H1 (cell line): ENCODE measurements around the gene C20orf202. TPM values are rescaled to one million over a fixed set of nuclear protein-coding genes. Genes with fewer than 3 reads are reported as not detected.

Experiments used
- CTCF ChIA-PET: fragments of 300-600 bp; sonication (Branson Sonifier 250); formaldehyde crosslinking; loops from one replicate; lab custom pipeline; 2021; ENCODE audit not compliant: partially characterized antibody; lab: Charles Lee
- POLR2A ChIA-PET: fragments of 300-600 bp; sonication (Branson Sonifier 250); formaldehyde crosslinking; loops from one replicate; lab custom pipeline; 2021; ENCODE audit warnings: inconsistent platforms; ENCODE audit not compliant: partially characterized antibody; lab: Charles Lee
- DNase-seq, 2 experiments: peaks; one replicate each; pipeline versions ENCODE4 v3.0.0 to v3.0.0-alpha.2; 2010 to 2022; ENCODE audit warnings: low spot score in 2 of 2, low read depth in 1 of 2, mixed read lengths in 1 of 2
- FAIRE-seq: peaks from 2 replicates; lab custom pipeline; 2011; peaks lifted over from hg19 to GRCh38; lab: Jason Lieb, UNC
- H2AFZ ChIP-seq: 2 replicates; pipeline ENCODE4 v1.8.1; 2012; ENCODE audit warnings: low read length, inconsistent platforms
- H2AK5ac ChIP-seq: 2 replicates; pipeline ENCODE4 v1.6.1; 2013; ENCODE audit warnings: low read depth, low read length
- H2BK120ac ChIP-seq: replicated peaks from 2 replicates; pipeline ENCODE3; 2013; ENCODE audit warnings: low read depth, low read length, inconsistent platforms
- H2BK12ac ChIP-seq: 2 replicates; pipeline ENCODE4 v1.6.1; 2013; ENCODE audit warnings: low read depth, low read length
- H2BK15ac ChIP-seq: 2 replicates; pipeline ENCODE4 v1.6.1; 2013; ENCODE audit warnings: low read length
- H2BK20ac ChIP-seq: 2 replicates; pipeline ENCODE4 v1.6.1; 2013; ENCODE audit warnings: low read length
- H2BK5ac ChIP-seq: 2 replicates; pipeline ENCODE4 v1.6.1; 2013; ENCODE audit warnings: low read depth, low read length
- H3K14ac ChIP-seq: 2 replicates; pipeline ENCODE4 v1.6.1; 2013; ENCODE audit warnings: inconsistent platforms; ENCODE audit not compliant: insufficient read length
- H3K18ac ChIP-seq: 2 replicates; pipeline ENCODE4 v1.6.1; 2013; ENCODE audit warnings: low read length; ENCODE audit errors: extremely low read depth
- H3K23ac ChIP-seq: 2 replicates; pipeline ENCODE4 v1.6.1; 2013; ENCODE audit warnings: inconsistent platforms; ENCODE audit not compliant: insufficient read length
- H3K23me2 ChIP-seq: 2 replicates; pipeline ENCODE4 v1.6.1; 2013; ENCODE audit warnings: low read depth, low read length
- H3K27ac ChIP-seq: 2 replicates; pipeline ENCODE4 v1.6.1; 2011; ENCODE audit warnings: low read depth, low read length, inconsistent platforms
- H3K27me3 ChIP-seq, 4 experiments: replicated peaks in 1 of 4; 1 replicate in 1 of 4; 2 replicates in 3 of 4; pipeline versions ENCODE4 v1.6.1 to v1.8.1; 2011 to 2013; ENCODE audit warnings: low read length in 3 of 4, mild to moderate bottlenecking in 3 of 4, inconsistent platforms in 2 of 4, mixed read lengths in 2 of 4, moderate library complexity in 1 of 4; ENCODE audit not compliant: control insufficient read depth in 3 of 4, insufficient read depth in 3 of 4; ENCODE audit errors: extremely low read depth in 1 of 4
- H3K36me3 ChIP-seq, 4 experiments: 2 replicates each; pipeline versions ENCODE4 v1.6.1 to v1.8.1; 2011 to 2013; ENCODE audit warnings: mild to moderate bottlenecking in 4 of 4, low read length in 3 of 4, moderate library complexity in 2 of 4, control low read depth in 1 of 4, inconsistent platforms in 1 of 4; ENCODE audit not compliant: insufficient read depth in 4 of 4, control insufficient read depth in 2 of 4
- H3K4ac ChIP-seq: replicated peaks from 2 replicates; pipeline ENCODE3; 2013; ENCODE audit warnings: low read length, low read depth, mixed read lengths, inconsistent platforms; ENCODE audit not compliant: insufficient read length
- H3K4me1 ChIP-seq, 4 experiments: replicated peaks in 1 of 4; 1 replicate in 1 of 4; 2 replicates in 3 of 4; pipeline versions ENCODE4 v1.6.1 to v1.8.1; 2011 to 2013; ENCODE audit warnings: low read length in 3 of 4, inconsistent platforms in 2 of 4, mixed read lengths in 1 of 4; ENCODE audit not compliant: insufficient read depth in 4 of 4, control insufficient read depth in 3 of 4
- H3K4me2 ChIP-seq, 2 experiments: 2 replicates each; pipeline versions ENCODE4 v1.6.1 to v1.8.1; 2011 to 2013; ENCODE audit warnings: low read depth in 2 of 2, low read length in 2 of 2, control low read depth in 1 of 2, inconsistent platforms in 1 of 2, mild to moderate bottlenecking in 1 of 2; ENCODE audit not compliant: insufficient read depth in 1 of 2
- H3K4me3 ChIP-seq, 4 experiments: fragments of 200-600, 300-600 bp in 1 of 4; sonication (generic), shearing (Covaris generic), sonication (Bioruptor Twin) in 1 of 4; 2 replicates each; pipeline versions ENCODE4 v1.5.1 to v1.8.1; 2011 to 2016; ENCODE audit warnings: low read length in 4 of 4, low read depth in 3 of 4, control low read depth in 2 of 4, inconsistent platforms in 2 of 4, mild to moderate bottlenecking in 2 of 4, mixed read lengths in 1 of 4, moderate library complexity in 1 of 4; ENCODE audit not compliant: insufficient read depth in 2 of 4; ENCODE audit errors: extremely low read depth in 1 of 4
- H3K56ac ChIP-seq: replicated peaks from 2 replicates; pipeline ENCODE3; 2013; ENCODE audit warnings: low read depth, mild to moderate bottlenecking, mixed read lengths, low read length, inconsistent platforms; ENCODE audit not compliant: insufficient read length
- H3K79me1 ChIP-seq: 2 replicates; pipeline ENCODE4 v1.6.1; 2013; ENCODE audit warnings: low read depth, low read length, control low read depth
- H3K79me2 ChIP-seq, 2 experiments: 2 replicates each; pipeline versions ENCODE4 v1.6.1 to v1.8.1; 2012 to 2013; ENCODE audit warnings: low read length in 2 of 2, mild to moderate bottlenecking in 2 of 2, inconsistent platforms in 1 of 2; ENCODE audit not compliant: insufficient read depth in 2 of 2, control insufficient read depth in 1 of 2
- H3K9ac ChIP-seq, 4 experiments: replicated peaks in 1 of 4; 1 replicate in 1 of 4; 2 replicates in 3 of 4; pipeline versions ENCODE4 v1.6.1 to v1.8.1; 2011 to 2013; ENCODE audit warnings: low read depth in 3 of 4, low read length in 3 of 4, control low read depth in 2 of 4, mild to moderate bottlenecking in 2 of 4, moderate library complexity in 2 of 4, inconsistent platforms in 1 of 4; ENCODE audit errors: extremely low read depth in 1 of 4
- H3K9me3 ChIP-seq, 2 experiments: 2 replicates each; pipeline versions ENCODE4 v1.6.1 to v1.8.1; 2012 to 2013; ENCODE audit warnings: mild to moderate bottlenecking in 2 of 2, moderate library complexity in 2 of 2, control low read depth in 1 of 2, inconsistent platforms in 1 of 2, low read depth in 1 of 2, low read length in 1 of 2, mixed read lengths in 1 of 2; ENCODE audit not compliant: insufficient read depth in 2 of 2
- H4K20me1 ChIP-seq, 2 experiments: replicated peaks in 1 of 2; 2 replicates each; pipeline versions ENCODE3 to v1.8.1; 2011 to 2013; ENCODE audit warnings: inconsistent platforms in 2 of 2, low read length in 2 of 2, mild to moderate bottlenecking in 1 of 2; ENCODE audit not compliant: insufficient read depth in 2 of 2, control insufficient read depth in 1 of 2
- H4K5ac ChIP-seq: 2 replicates; pipeline ENCODE4 v1.6.1; 2013; ENCODE audit warnings: low read length, low read depth, mixed read lengths, inconsistent platforms; ENCODE audit not compliant: insufficient read length
- H4K8ac ChIP-seq: 2 replicates; pipeline ENCODE4 v1.8.0; 2013; ENCODE audit warnings: mild to moderate bottlenecking, moderate library complexity, low read length, inconsistent platforms; ENCODE audit not compliant: insufficient read depth; ENCODE audit errors: extremely low read depth
- H4K91ac ChIP-seq: replicated peaks from 2 replicates; pipeline ENCODE3; 2013; ENCODE audit warnings: low read length, mixed read lengths, inconsistent platforms; ENCODE audit not compliant: insufficient read length
- BACH1 ChIP-seq: IDR thresholded peaks from 2 replicates; pipeline ENCODE4 v1.6.1; 2012; ENCODE audit warnings: low read length, improper control_type of control experiment
- CBX5 ChIP-seq: fragments of 300-800, 300-1000 bp; sonication (generic); IDR thresholded peaks from 2 replicates; pipeline ENCODE4 v1.7.1; 2016; ENCODE audit warnings: antibody characterized with exemption, low read length, low read depth
- SP4 ChIP-seq: IDR thresholded peaks from 2 replicates; pipeline ENCODE4 v1.6.1; 2012; ENCODE audit warnings: low read length, inconsistent platforms
- SUZ12 ChIP-seq: fragments of 200-600 bp; sonication (generic); IDR thresholded peaks from 2 replicates; pipeline ENCODE4 v1.6.1; 2012; ENCODE audit warnings: mild to moderate bottlenecking, inconsistent platforms, low read length, moderate library complexity, mixed read lengths
- TCF12 ChIP-seq: IDR thresholded peaks from 2 replicates; pipeline ENCODE4 v1.6.1; 2011; ENCODE audit warnings: low read depth, mild to moderate bottlenecking, low read length
- YY1 ChIP-seq: IDR thresholded peaks from 2 replicates; pipeline ENCODE4 v1.6.1; 2011; ENCODE audit warnings: low read depth, mild to moderate bottlenecking, low read length
- WGBS, 2 experiments: shearing (Covaris generic) in 1 of 2; methylation state at CpG; one replicate each; pipeline versions ENCODE4 v1.1.6 to v1.1.7; 2013 to 2015; ENCODE audit warnings: low lambda C conversion rate in 2 of 2, mixed read lengths in 2 of 2, inconsistent platforms in 1 of 2, low coverage in 1 of 2, missing lambda C conversion rate in 1 of 2; ENCODE audit not compliant: insufficient replicate concordance in 2 of 2, insufficient coverage in 1 of 2, insufficient read length in 1 of 2; ENCODE audit errors: extremely low coverage in 1 of 2, missing lambda C conversion rate in 1 of 2; 5-methylcytosine and 5-hydroxymethylcytosine counted together
- polyA plus RNA-seq, 7 experiments: library from polyadenylated mRNA; depleted of rRNA in 3 of 7; stranded (reverse) in 5 of 7; unstranded in 2 of 7; fragments of >200 nt in 5 of 7; fragments of 200-250 nt in 2 of 7; gene quantifications; 1 replicate in 5 of 7; 2 replicates in 1 of 7; 4 replicates in 1 of 7; pipeline versions ENCODE4 v1.2.1 to v1.2.3, GENCODE V29; 2011 to 2013; ENCODE audit warnings: missing spikeins in 2 of 7, mixed read lengths in 2 of 7
- total RNA-seq: library from RNA; stranded (reverse); fragmentation: NEBNext Ultra II Directional; extraction: Animal tissue kit (Norgen Biotek cat#: 25700); gene quantifications from 2 replicates; pipeline ENCODE4 v1.2.1, GENCODE V29; 2021

Gene C20orf202
- total and polyA plus RNA-seq, 2 of the 8 experiments (the other 6 are each of a cell fraction or from before 2014, with no cell fraction given), result 0.12 TPM; not detected in 1

GRCh38 chr20:1196634-1197033 is 6.6 kb upstream of the C20orf202 start:
- DNase-seq (no peak), FAIRE-seq (no peak)
- H2AK5ac ChIP-seq, result no peak overlapping the region
- no peak overlapping the region for H2BK20ac ChIP-seq
- no peak overlapping the region for H2BK120ac ChIP-seq
- CTCF ChIA-PET, result interaction anchor here (0.6 to 1.9 kb wide), 6 partner anchors 8 to 381 kb away, joined by 3 to 6 read pairs (median 4); no protein-coding TSS in a partner anchor
- H3K56ac ChIP-seq, result no peak overlapping the region
- H3K4me3 ChIP-seq, result no peak overlapping the region
- H2BK12ac ChIP-seq, result no peak overlapping the region
- no peaks in the 10 kb centered on the region for H3K23me2 ChIP-seq
- H4K8ac ChIP-seq, result no peak overlapping the region
- H3K9me3 ChIP-seq, result no peaks in the 10 kb centered on the region
- no peak overlapping the region for H2BK5ac ChIP-seq
- H3K9ac ChIP-seq, result no peak overlapping the region
- H3K27me3 ChIP-seq, result no peaks in the 10 kb centered on the region; a peak in 1 of 7 replicates
- no peak overlapping the region for H4K91ac ChIP-seq
- H3K79me2 ChIP-seq, result no peaks in the 10 kb centered on the region
- H2BK15ac ChIP-seq, result no peak overlapping the region
- H3K4me2 ChIP-seq, result no peak overlapping the region
- H3K23ac ChIP-seq, result no peak overlapping the region
- no peak overlapping the region for H3K4ac ChIP-seq
- H3K4me1 ChIP-seq, result no peaks in the 10 kb centered on the region
- H4K20me1 ChIP-seq, result no peaks in the 10 kb centered on the region
- POLR2A ChIA-PET, result interaction anchor here (0.9 to 1.2 kb wide), 2 partner anchors 9 to 20 kb away, joined by 3 to 4 read pairs; no protein-coding TSS in a partner anchor
- no peak overlapping the region for H2AFZ ChIP-seq
- H3K14ac ChIP-seq, result no peak overlapping the region
- H3K27ac ChIP-seq, result no peak overlapping the region
- H3K79me1 ChIP-seq, result no peaks in the 10 kb centered on the region; the same call in 1 of the 2 replicates
- H3K36me3 ChIP-seq, result no peaks in the 10 kb centered on the region
- H4K5ac ChIP-seq, result no peak overlapping the region
- WGBS, 2 experiments, result 77% methylated on average over 2 of the region's 2 CpGs; no CpG with 5 or more reads in 1 of the 2 experiments
- no peak overlapping the region for H3K18ac ChIP-seq
- TF ChIP-seq BACH1 (no peak), SP4 (no peak), SUZ12 (no peak), YY1 (no peak), CBX5 (no peak), TCF12 (no peak)
